NCI-H226 (cell line): ENCODE measurements around the gene DCST1.

ENCODE experiments used
- DNase-seq: peaks from one replicate; pipeline ENCODE4 v3.0.0-alpha.2; 2015

Gene DCST1

GRCh38 chr1:155093911-155094621 lies 60.4 kb downstream of the DCST1 start:
- DNase-seq, result peak; percentile 37

GRCh38 chr1:155094622-155094948 lies 61.0 kb downstream of the DCST1 start:
- DNase-seq, result no peak

GRCh38 chr1:155099331-155099730 lies 65.7 kb downstream of the DCST1 start:
- no peak for DNase-seq
